ENCODE measurements around the gene OR2H1.
"Not testable (repeated sequence)": the region's sequence is repeated elsewhere in the genome, so short reads cannot be mapped to it uniquely, and the experiment has no call there.

The OR2H1 gene

GRCh38 chr6:29456971-29457370 lies at the start of gene OR2H1, which contains the start of gene OR11A1:
OR2H1 (plus strand) TSS chr6:29457155; CDS start chr6:29461770, 4,615 bp downstream.
OR11A1 (minus strand) TSS chr6:29457071; CDS start chr6:29427641, 29,430 bp downstream.
- no peak for FAIRE-seq

GRCh38 chr6:29414588-29414987 lies 42.4 kb upstream of the OR2H1 start, which contains the start of gene OR12D1:
OR12D1 (plus strand) TSS chr6:29414928.
- no peak for FAIRE-seq

GRCh38 chr6:29419516-29419915 lies 37.4 kb upstream of the OR2H1 start:
- FAIRE-seq: no peak

- FAIRE-seq: no peak
These were observed 32.8 kb upstream of the OR2H1 start for GRCh38 chr6:29424168-29424567.

- no peak for FAIRE-seq
These were observed 32.4 kb upstream of the OR2H1 start for GRCh38 chr6:29424575-29424974.

DNA sequence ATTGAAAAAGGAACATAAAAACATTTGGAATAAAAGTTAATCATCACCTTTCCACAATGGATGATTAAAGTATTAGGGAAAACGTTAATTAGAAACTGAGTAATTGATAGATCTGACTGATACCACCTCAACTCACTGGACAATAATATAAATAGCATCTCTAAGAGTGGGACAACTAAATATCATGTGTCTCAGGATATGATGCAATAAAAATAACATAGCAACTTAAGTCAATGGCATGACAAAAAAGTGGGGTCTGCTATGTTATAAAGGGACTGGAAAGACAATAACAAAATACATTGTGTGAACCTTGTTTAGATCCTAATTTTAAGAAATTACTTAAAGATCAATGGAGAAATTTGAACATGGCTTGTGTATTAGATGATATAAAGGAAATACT lies 31.9 kb upstream of the OR2H1 start:
- FAIRE-seq: no peak

GRCh38 chr6:29426654-29427053 lies 30.3 kb upstream of the OR2H1 start:
- FAIRE-seq: no peak

GRCh38 chr6:29436730-29437129 lies 20.2 kb upstream of the OR2H1 start:
- not testable (repeated sequence) for FAIRE-seq

GRCh38 chr6:29439006-29439405 lies 17.9 kb upstream of the OR2H1 start, which contains the start of gene OR10C1:
OR10C1 (plus strand) TSS chr6:29439306; CDS start chr6:29440016, 710 bp downstream.
- FAIRE-seq: no peak

DNA sequence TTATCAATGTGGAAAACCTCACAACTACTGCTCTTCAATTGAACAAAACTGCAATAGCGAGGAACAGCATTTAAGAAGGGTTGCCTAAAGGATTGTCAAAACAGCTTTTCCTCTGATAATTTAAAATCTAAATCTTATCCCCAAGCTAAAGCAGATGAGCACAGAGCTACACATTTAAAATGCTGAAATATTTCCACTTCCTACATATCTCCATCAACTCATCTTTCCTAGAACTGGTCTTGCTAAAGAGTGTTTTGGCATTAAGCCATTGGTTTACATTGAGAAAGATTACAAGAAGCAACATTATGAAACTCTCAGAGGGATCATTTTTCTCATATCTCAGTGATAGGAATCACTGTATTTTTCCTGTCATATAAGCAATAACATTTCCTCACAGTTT lies 14.2 kb upstream of the OR2H1 start:
- no peak for FAIRE-seq

DNA sequence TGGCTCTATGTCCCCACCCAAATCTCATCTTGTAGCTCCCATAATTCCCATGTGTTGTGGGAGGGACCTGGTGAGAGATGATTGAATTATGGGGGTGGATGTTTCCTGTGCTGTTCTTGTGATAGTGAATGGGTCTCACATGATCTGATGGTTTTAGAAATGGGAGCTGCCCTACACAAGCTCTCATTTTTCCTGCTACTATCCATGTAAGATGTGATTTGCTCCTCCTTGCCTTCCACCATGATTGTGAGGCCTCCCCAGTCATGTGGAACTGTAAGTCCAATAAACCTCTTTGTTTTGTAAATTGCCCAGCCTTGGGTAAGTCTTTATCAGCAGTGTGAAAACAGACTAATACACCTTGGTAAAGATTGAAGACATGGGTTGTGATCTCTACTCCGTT lies 12.9 kb upstream of the OR2H1 start:
- not testable (repeated sequence) for FAIRE-seq

- FAIRE-seq: no peak
These were observed 9.3 kb upstream of the OR2H1 start for GRCh38 chr6:29447670-29448069.

- FAIRE-seq: no peak
These were observed 5.3 kb upstream of the OR2H1 start for GRCh38 chr6:29451471-29452193.

GRCh38 chr6:29461021-29461814 lies 4.3 kb downstream of the OR2H1 start:
- no peak for FAIRE-seq

- no peak for FAIRE-seq
These were observed 5.1 kb downstream of the OR2H1 start for GRCh38 chr6:29462022-29462421.

- FAIRE-seq: no peak
These were observed 8.3 kb downstream of the OR2H1 start for GRCh38 chr6:29465279-29465678.

GRCh38 chr6:29465801-29466200 lies 8.8 kb downstream of the OR2H1 start:
- FAIRE-seq: no peak

GRCh38 chr6:29466241-29466640 lies 9.3 kb downstream of the OR2H1 start:
- FAIRE-seq: no peak

DNA sequence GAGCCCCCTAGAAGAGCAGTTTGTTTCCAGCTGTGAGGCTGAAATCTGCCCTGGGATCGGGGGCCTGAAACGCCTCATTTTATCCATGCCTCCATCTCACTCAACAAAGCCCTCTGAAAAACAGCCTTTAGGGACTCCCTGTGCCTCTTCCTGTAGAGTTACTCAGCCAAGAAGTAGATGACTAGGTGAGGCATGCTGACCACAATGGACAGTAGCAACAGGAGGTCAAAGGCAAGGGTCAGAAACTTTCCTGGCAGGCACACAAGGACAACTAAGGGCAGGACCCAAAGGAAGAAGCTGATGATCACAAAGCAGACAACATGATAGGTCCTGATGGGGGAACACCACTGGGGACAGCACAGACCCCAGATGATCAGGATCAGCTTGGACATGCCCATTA lies 18.0 kb downstream of the OR2H1 start:
- no peak for FAIRE-seq

GRCh38 chr6:29477923-29478450 lies 21.0 kb downstream of the OR2H1 start:
- FAIRE-seq: no peak

DNA sequence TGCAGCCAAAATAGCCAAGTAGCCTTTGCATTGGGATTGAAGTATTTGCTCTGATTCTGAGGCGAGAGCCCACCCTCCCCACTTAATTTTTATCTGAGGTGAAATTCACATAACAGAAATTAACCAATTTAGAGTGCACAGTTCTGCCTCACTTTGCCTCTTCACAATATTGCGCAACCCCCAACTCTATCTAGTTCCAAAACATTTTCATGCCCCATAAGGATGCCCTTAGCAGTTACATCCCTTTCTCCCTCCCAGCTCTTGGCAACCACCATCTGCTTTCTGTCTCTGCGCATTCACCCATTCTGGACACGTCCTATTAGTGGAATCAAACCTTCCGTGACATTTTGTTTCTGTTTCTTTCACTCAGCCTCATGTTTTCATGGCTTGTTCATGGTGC lies 21.8 kb downstream of the OR2H1 start:
- no peak for FAIRE-seq

DNA sequence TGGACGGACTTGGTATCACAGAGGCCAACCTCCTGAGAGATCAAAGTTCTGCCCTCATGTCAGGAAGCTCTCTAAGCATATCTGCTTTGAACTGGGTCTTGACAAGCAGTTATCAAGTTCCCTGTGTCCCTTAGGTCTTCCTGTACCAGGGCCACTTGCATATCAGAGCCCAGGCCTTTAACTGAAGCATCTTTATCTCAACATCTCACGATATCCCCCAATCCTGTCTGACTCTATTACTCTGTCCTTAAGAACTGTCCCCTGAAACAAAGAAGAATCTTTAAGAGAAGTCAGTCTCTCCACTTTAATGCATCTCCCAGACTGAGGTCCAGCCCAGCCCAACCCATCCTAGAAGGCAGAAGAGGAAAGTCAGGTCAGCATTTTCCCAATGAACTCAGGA lies 22.6 kb downstream of the OR2H1 start:
- no peak for FAIRE-seq

DNA sequence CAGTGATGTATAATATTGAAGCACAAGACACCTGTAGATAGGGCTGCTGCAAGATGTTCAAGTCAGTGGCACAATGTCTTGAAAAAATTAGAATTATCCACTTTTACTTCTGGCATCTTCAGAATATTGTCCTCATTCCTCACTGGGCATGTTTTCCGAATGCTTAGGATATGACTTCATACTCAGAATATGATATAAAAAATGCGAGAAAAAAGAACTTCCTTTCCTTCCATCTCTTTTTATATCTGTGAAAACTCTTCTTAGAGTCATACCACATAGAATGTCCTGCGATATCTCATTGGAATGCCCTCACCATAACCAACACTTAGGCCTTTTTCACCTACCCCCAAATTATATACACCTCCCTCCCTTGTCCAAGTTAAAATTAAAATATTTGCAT lies 26.2 kb downstream of the OR2H1 start:
- FAIRE-seq: no peak

- no peak for FAIRE-seq
These were observed 26.8 kb downstream of the OR2H1 start for GRCh38 chr6:29483735-29484134.
